SU-DHL-6 (cell line): Measurements from ENCODE around the gene LIPE.

Experiments used
- CTCF ChIP-seq: fragments of 200-600 bp; sonication (generic); IDR thresholded peaks from one replicate; pipeline ENCODE4 v1.5.1; 2017; ENCODE audit warnings: antibody characterized with exemption, mild to moderate bottlenecking, low read length, moderate library complexity; ENCODE audit not compliant: insufficient read depth, poor library complexity, severe bottlenecking
- EZH2phosphoT487 ChIP-seq: fragments of 200-600 bp; sonication (generic), shearing (Covaris generic); conservative IDR thresholded peaks from 2 replicates; pipeline ENCODE4 v1.6.1; 2018; ENCODE audit warnings: mild to moderate bottlenecking, antibody characterized with exemption, low read length, moderate library complexity, mixed read lengths

- TF ChIP-seq CTCF (no peak), EZH2phosphoT487 (no peak)
Observed at GRCh38 chr19:42459926-42460325, 32.7 kb upstream of the LIPE start.
